Transverse colon (tissue), 4 donors: ENCODE data around the gene PHGDH. TPM values are rescaled to one million over a fixed set of nuclear protein-coding genes. Genes with fewer than 3 reads are reported as not detected.
A peak's percentile ranks its signal among the peaks of the same experiment; 100 is the strongest.

Source experiments
- DNase-seq: peaks from one replicate; pipeline ENCODE4 v3.0.0-alpha.2; 2019
- H3K27ac ChIP-seq, 4 donors: fragments of 200-600 bp; sonication (generic); 2 replicates each; pipeline ENCODE4 v1.5.1; 2016 to 2018; ENCODE audit warnings: inconsistent platforms in 4 of 4
- H3K27me3 ChIP-seq: fragments of 200-600 bp; sonication (generic); 2 replicates; pipeline ENCODE4 v1.5.1; 2017; ENCODE audit warnings: inconsistent platforms
- H3K36me3 ChIP-seq, 4 donors: fragments of 200-600 bp; sonication (generic); 2 replicates each; pipeline ENCODE4 v1.5.1; 2017 to 2019; ENCODE audit warnings: inconsistent platforms in 4 of 4
- H3K4me1 ChIP-seq, 4 donors: fragments of 200-600 bp; sonication (generic); 2 replicates each; pipeline ENCODE4 v1.5.1; 2017 to 2020; ENCODE audit warnings: inconsistent platforms in 4 of 4
- H3K4me3 ChIP-seq, 4 donors: fragments of 200-600 bp; sonication (generic); 1 replicate in 1 of 4; 2 replicates in 3 of 4; pipeline versions ENCODE4 v1.5.1 to v1.6.1; 2017 to 2019; ENCODE audit warnings: inconsistent platforms in 4 of 4
- H3K9me3 ChIP-seq, 2 donors: fragments of 200-600 bp; sonication (generic); 2 replicates each; pipeline ENCODE4 v1.5.1; 2017 to 2019; ENCODE audit warnings: inconsistent platforms in 2 of 2
- EP300 ChIP-seq: sonication (generic); formaldehyde crosslinking; IDR thresholded peaks from one replicate; pipeline ENCODE4 v1.6.1; 2017; ENCODE audit warnings: antibody characterized with exemption, low read depth
- POLR2A ChIP-seq: fragments of 450-650 bp; IDR thresholded peaks from one replicate; pipeline ENCODE4 v1.6.1; 2016; ENCODE audit warnings: antibody characterized with exemption, mild to moderate bottlenecking, moderate library complexity
- POLR2AphosphoS5 ChIP-seq, 3 donors: sonication (generic); formaldehyde crosslinking; IDR thresholded peaks; one replicate each; pipeline ENCODE4 v1.6.1; 2016; ENCODE audit warnings: antibody characterized with exemption in 3 of 3
- WGBS, 2 donors: methylation state at CpG; one replicate each; pipeline ENCODE4 v1.1.5; 2018; ENCODE audit warnings: low coverage in 1 of 2; 5-methylcytosine and 5-hydroxymethylcytosine counted together
- in situ Hi-C, 4 donors: fragments of 200-750 bp; cut with MboI; loops; one replicate each; pipeline versions ENCODE4 v1.15.0 to v1.15.1; 2017; ENCODE audit warnings: low sequenced_read_pairs in 3 of 4, low pct_ligation_motif_present in 1 of 4, low pct_unique_long_range_greater_than_20kb in 1 of 4
- intact Hi-C: fragments of 100-400 bp; cut with DNase I; formaldehyde crosslinking; loops from one replicate; pipeline ENCODE4 v1.15.1; 2023; ENCODE audit warnings: low total_unique reads
- total RNA-seq, 4 donors: library from RNA; depleted of rRNA; stranded (reverse); fragments of >200 nt; gene quantifications; one replicate each; pipeline ENCODE4 v1.1.0, GENCODE V29; 2016
- TF ChIP-seq, protein P1 (sequence below), 5 experiments: fragments of 200-600 bp in 3 of 5; fragments of 450-650 bp in 2 of 5; sonication (generic) in 3 of 5; IDR thresholded peaks; 1 replicate in 2 of 5; 2 replicates in 3 of 5; pipeline ENCODE4 v1.5.1; 2016 to 2017; ENCODE audit warnings: antibody characterized with exemption in 5 of 5, inconsistent platforms in 3 of 5, mild to moderate bottlenecking in 2 of 5, moderate library complexity in 1 of 5

PHGDH gene
- total RNA-seq, 4 donors from 2014 or later = 4.2 to 11.9 (median 8.1) TPM

GRCh38 chr1:119713039-119713748 lies 1.5 kb downstream of the PHGDH start:
- Histone ChIP-seq H3K27ac (peak overlapping the region; percentile 41 to 81 (median 68)), H3K4me1 (peaks cover 5 to 27% (median 17%) of the 10 kb centered on the region in 4 donors), H3K36me3 (no peaks in the 10 kb centered on the region), H3K27me3 (peaks cover 18% of the 10 kb centered on the region), H3K4me3 (peak overlapping the region in 3 of 4 donors; percentile 41 to 62 (median 41)), H3K9me3 (no peaks in the 10 kb centered on the region)
- TF ChIP-seq POLR2A (no peak), POLR2AphosphoS5 (IDR thresholded peaks at IDR 0.05) (no peak), EP300 (no peak)
- TF ChIP-seq, protein P1, sequence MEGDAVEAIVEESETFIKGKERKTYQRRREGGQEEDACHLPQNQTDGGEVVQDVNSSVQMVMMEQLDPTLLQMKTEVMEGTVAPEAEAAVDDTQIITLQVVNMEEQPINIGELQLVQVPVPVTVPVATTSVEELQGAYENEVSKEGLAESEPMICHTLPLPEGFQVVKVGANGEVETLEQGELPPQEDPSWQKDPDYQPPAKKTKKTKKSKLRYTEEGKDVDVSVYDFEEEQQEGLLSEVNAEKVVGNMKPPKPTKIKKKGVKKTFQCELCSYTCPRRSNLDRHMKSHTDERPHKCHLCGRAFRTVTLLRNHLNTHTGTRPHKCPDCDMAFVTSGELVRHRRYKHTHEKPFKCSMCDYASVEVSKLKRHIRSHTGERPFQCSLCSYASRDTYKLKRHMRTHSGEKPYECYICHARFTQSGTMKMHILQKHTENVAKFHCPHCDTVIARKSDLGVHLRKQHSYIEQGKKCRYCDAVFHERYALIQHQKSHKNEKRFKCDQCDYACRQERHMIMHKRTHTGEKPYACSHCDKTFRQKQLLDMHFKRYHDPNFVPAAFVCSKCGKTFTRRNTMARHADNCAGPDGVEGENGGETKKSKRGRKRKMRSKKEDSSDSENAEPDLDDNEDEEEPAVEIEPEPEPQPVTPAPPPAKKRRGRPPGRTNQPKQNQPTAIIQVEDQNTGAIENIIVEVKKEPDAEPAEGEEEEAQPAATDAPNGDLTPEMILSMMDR (IDR thresholded peaks at IDR 0.05) = no peak
- intact Hi-C loops = no loop called here
- WGBS, 2 donors = 59 to 60% methylated on average over 3 to 17 of the region's 17 CpGs
- in situ Hi-C loops = no loop called here
- no peak for DNase-seq

DNA sequence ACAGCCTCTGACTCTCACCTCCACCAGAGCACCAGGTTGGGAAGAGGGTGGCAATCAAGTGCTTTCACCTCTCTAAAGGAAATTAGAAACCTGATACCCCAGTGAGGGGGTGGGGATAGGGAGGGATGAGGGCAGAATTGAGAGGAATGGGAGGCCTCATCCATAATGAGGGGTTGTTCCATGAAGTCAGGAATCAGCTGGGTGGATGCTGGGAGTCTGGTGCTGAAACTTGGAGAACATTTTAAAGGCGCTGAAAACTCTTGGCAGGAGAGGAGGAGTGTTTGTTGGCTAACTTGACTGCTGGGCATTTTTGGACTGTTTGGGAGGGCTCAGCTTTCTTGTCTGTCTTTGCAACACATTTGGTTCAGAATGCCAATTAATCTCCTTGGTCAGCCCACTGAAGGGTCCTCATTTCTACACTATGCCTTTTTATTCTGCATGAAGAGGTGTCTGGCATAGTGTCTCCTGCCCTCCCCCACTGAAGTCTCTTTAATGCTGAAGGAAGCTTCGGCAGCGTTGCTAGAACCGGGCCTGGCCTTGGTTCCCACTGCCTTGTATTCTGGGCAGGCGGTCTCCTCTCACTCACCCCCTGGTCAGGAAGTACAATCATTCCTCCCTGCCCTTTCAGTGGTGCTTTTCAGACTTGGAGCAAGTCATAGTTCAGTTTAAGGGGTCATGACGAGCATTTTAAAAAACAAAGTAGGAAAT lies 2.2 kb downstream of the PHGDH start:
- Histone ChIP-seq H3K27me3 (peaks cover 18% of the 10 kb centered on the region), H3K27ac (peak overlapping the region; percentile 41 to 81 (median 68)), H3K36me3 (no peaks in the 10 kb centered on the region), H3K9me3 (no peaks in the 10 kb centered on the region), H3K4me1 (peaks cover 5 to 27% (median 17%) of the 10 kb centered on the region in 4 donors), H3K4me3 (no peak overlapping the region)
- intact Hi-C loops (no loop called here), in situ Hi-C loops (no loop called here)
- DNase-seq = no peak
- TF ChIP-seq POLR2A = no peak
- no peak for TF ChIP-seq POLR2AphosphoS5 (IDR thresholded peaks at IDR 0.05)
- TF ChIP-seq EP300 = no peak
- 86 to 88% methylated on average over 1 to 6 of the region's 6 CpGs for WGBS, 2 donors

DNA sequence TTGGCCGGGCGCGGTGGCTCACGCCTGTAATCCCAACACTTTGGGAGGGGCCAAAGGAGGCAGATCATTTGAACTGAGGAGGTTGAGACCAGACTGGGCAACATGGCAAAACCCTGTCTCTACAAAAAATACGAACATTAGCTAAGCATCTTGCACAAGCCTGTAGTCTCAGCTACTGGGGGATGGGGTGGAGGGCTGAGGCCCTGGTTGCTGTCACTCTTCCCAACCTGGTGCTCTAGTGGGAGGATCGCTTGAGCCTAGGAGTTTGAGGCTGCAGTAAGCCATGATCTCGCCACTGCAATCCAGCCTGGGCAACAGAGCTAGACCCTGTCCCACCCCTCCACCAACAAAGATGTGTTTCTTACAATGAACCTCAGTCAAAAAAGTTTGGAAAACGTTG lies 2.8 kb downstream of the PHGDH start:
- H3K27ac ChIP-seq = peak overlapping the region in 3 of 4 donors; percentile 63 to 81 (median 72)
- WGBS, 2 donors = 76 to 90% methylated on average over 4 to 8 of the region's 8 CpGs
- H3K4me3 ChIP-seq = no peak overlapping the region
- no peaks in the 10 kb centered on the region for H3K9me3 ChIP-seq
- H3K36me3 ChIP-seq = no peaks in the 10 kb centered on the region
- DNase-seq = no peak
- intact Hi-C loops (no loop called here), in situ Hi-C loops (no loop called here)
- H3K27me3 ChIP-seq = peaks cover 18% of the 10 kb centered on the region
- H3K4me1 ChIP-seq = peaks cover 5 to 27% (median 17%) of the 10 kb centered on the region in 4 donors
- TF ChIP-seq EP300 (no peak), POLR2A (no peak), POLR2AphosphoS5 (IDR thresholded peaks at IDR 0.05) (no peak)
- TF ChIP-seq, protein P1 (IDR thresholded peaks at IDR 0.05) = no peak

DNA sequence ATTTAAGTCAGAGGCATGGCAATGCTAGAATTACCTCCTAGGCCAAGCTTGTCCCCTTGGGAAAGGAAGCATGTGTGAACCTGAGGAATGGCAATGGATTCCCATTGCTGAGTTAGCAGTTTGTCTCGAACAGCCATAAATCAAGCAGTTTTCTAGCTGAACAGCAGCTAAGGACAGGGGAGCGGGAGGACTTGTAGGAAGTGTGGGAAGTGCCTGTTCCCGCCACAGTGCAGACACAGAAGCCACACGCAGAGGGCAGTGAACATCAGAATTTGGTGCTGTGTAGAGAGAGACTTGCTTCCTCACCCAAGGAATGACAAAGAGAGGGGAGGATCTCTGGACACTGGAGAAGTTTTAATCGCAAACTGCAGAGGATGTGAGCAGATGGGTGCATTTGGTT lies 3.8 kb downstream of the PHGDH start:
- no peaks in the 10 kb centered on the region for H3K36me3 ChIP-seq
- no peak overlapping the region for H3K27ac ChIP-seq
- no peak overlapping the region for H3K4me3 ChIP-seq
- TF ChIP-seq EP300 (no peak), POLR2AphosphoS5 (IDR thresholded peaks at IDR 0.05) (no peak), POLR2A (no peak)
- TF ChIP-seq, protein P1 (IDR thresholded peaks at IDR 0.05) = no peak
- peaks cover 18% of the 10 kb centered on the region for H3K27me3 ChIP-seq
- DNase-seq = no peak
- peaks cover 5 to 27% (median 17%) of the 10 kb centered on the region in 4 donors for H3K4me1 ChIP-seq
- WGBS, 2 donors = 72 to 78% methylated on average over 3 to 5 of the region's 5 CpGs
- H3K9me3 ChIP-seq = no peaks in the 10 kb centered on the region
- intact Hi-C loops (no loop called here), in situ Hi-C loops (no loop called here)
